B cell (primary cell): ENCODE data around the gene GPR4. TPM values are rescaled to one million over a fixed set of nuclear protein-coding genes. Genes with fewer than 3 reads are reported as not detected.

Experiments
- ATAC-seq: fragments of 200-7000 bp; cut with Tn5 transposase; one replicate; pipeline ENCODE4 v1.10.0; 2021; ENCODE audit warnings: low read depth, mild to moderate bottlenecking, moderate number of reproducible peaks, moderate library complexity
- CTCF ChIA-PET: fragments of 350-600 bp; sonication (Branson Sonifier 250); formaldehyde crosslinking; loops from one replicate; lab custom pipeline; 2021; ENCODE audit warnings: antibody characterized with exemption, inconsistent platforms; lab: Charles Lee
- POLR2A ChIA-PET: fragments of 350-600 bp; sonication (Branson Sonifier 250); formaldehyde crosslinking; loops from one replicate; lab custom pipeline; 2021; ENCODE audit warnings: antibody characterized with exemption; lab: Charles Lee
- DNase-seq: peaks from one replicate; pipeline ENCODE4 v3.0.0; 2013
- H2AFZ ChIP-seq: 2 replicates; pipeline ENCODE4 v1.6.1; 2012; ENCODE audit warnings: mild to moderate bottlenecking, low read depth, low read length; ENCODE audit not compliant: insufficient read depth, poor library complexity, severe bottlenecking
- H3K27ac ChIP-seq, 2 donors: 1 replicate in 1 of 2; 2 replicates in 1 of 2; pipeline ENCODE4 v1.5.1; 2012 to 2013; ENCODE audit warnings: low read length in 2 of 2, mild to moderate bottlenecking in 2 of 2, moderate library complexity in 1 of 2
- H3K27me3 ChIP-seq, 4 experiments: fragments of 200-600 bp in 1 of 4; sonication (generic) in 1 of 4; replicated peaks in 1 of 4; 1 replicate in 2 of 4; 2 replicates in 2 of 4; pipeline versions ENCODE4 v1.6.1 to v1.7.0; 2013 to 2016; ENCODE audit warnings: low read length in 3 of 4, mild to moderate bottlenecking in 2 of 4, mixed read lengths in 1 of 4, moderate library complexity in 1 of 4; ENCODE audit not compliant: insufficient read depth in 4 of 4, control insufficient read depth in 3 of 4; ENCODE audit errors: control extremely low read depth in 1 of 4
- H3K36me3 ChIP-seq, 2 experiments: replicated peaks in 1 of 2; 1 replicate in 1 of 2; 2 replicates in 1 of 2; pipeline versions ENCODE4 v1.6.1 to v1.7.1; 2013; ENCODE audit warnings: low read length in 1 of 2; ENCODE audit not compliant: insufficient read depth in 2 of 2, control insufficient read depth in 1 of 2; ENCODE audit errors: control extremely low read depth in 1 of 2, extremely low read depth in 1 of 2
- H3K4me1 ChIP-seq, 2 donors: fragments of 200-600 bp in 1 of 2; sonication (generic) in 1 of 2; 1 replicate in 1 of 2; 2 replicates in 1 of 2; pipeline versions ENCODE4 v1.5.1 to v1.6.1; 2013 to 2017; ENCODE audit warnings: low read length in 2 of 2; ENCODE audit not compliant: control insufficient read depth in 2 of 2, insufficient read depth in 2 of 2
- H3K4me2 ChIP-seq: replicated peaks from 2 replicates; pipeline ENCODE3; 2012; ENCODE audit warnings: mild to moderate bottlenecking, low read depth, low read length; ENCODE audit not compliant: poor library complexity, severe bottlenecking
- H3K4me3 ChIP-seq, 5 experiments: fragments of 200-600 bp in 1 of 5; sonication (generic) in 1 of 5; 1 replicate in 3 of 5; 2 replicates in 2 of 5; pipeline versions ENCODE4 v1.5.1 to v1.7.0; 2011 to 2016; ENCODE audit warnings: low read length in 4 of 5, mild to moderate bottlenecking in 4 of 5, low read depth in 2 of 5, control low read depth in 1 of 5, moderate library complexity in 1 of 5; ENCODE audit not compliant: insufficient read depth in 1 of 5; ENCODE audit errors: control extremely low read depth in 1 of 5, extremely low read depth in 1 of 5
- H3K79me2 ChIP-seq: fragments of 200-600 bp; sonication (generic); one replicate; pipeline ENCODE4 v1.6.0; 2016; ENCODE audit warnings: low read length; ENCODE audit not compliant: control insufficient read depth, insufficient read depth
- H3K9ac ChIP-seq: fragments of 200-600 bp; sonication (generic); 2 replicates; pipeline ENCODE4 v1.6.1; 2017; ENCODE audit warnings: mild to moderate bottlenecking, low read length, moderate library complexity
- H3K9me3 ChIP-seq, 3 donors: one replicate each; pipeline versions ENCODE4 v1.6.1 to v1.7.1; 2013; ENCODE audit warnings: low read length in 2 of 3; ENCODE audit not compliant: control insufficient read depth in 2 of 3, insufficient read depth in 1 of 3; ENCODE audit errors: control extremely low read depth in 1 of 3
- H4K20me1 ChIP-seq: 2 replicates; pipeline ENCODE4 v1.6.0; 2012; ENCODE audit warnings: mild to moderate bottlenecking, low read length; ENCODE audit not compliant: insufficient read depth, control insufficient read depth, poor library complexity, severe bottlenecking
- H3K27ac Mint-ChIP-seq: one replicate; pipeline ENCODE4 v1.8.0; 2021; ENCODE audit warnings: mixed read lengths
- H3K27me3 Mint-ChIP-seq: one replicate; pipeline ENCODE4 v1.8.0; 2021; ENCODE audit warnings: mixed read lengths
- H3K4me1 Mint-ChIP-seq: one replicate; pipeline ENCODE4 v1.8.0; 2021; ENCODE audit warnings: mixed read lengths
- H3K4me3 Mint-ChIP-seq: one replicate; pipeline ENCODE4 v1.8.0; 2021; ENCODE audit warnings: mixed read lengths
- H3K9me3 Mint-ChIP-seq: one replicate; pipeline ENCODE4 v1.8.0; 2022; ENCODE audit warnings: mixed read lengths; ENCODE audit not compliant: insufficient read depth
- EZH2 ChIP-seq: IDR thresholded peaks from 2 replicates; pipeline ENCODE4 v1.6.1; 2012; ENCODE audit warnings: borderline replicate concordance, low read depth, mild to moderate bottlenecking, moderate library complexity, low read length; ENCODE audit not compliant: insufficient read depth, poor library complexity, severe bottlenecking
- WGBS: methylation state at CpG from one replicate; pipeline ENCODE4 v1.1.5; 2013; ENCODE audit warnings: missing lambda C conversion rate; ENCODE audit not compliant: insufficient coverage; 5-methylcytosine and 5-hydroxymethylcytosine counted together
- intact Hi-C: fragments of 100-400 bp; cut with micrococcal nuclease; formaldehyde crosslinking; loops from one replicate; pipeline ENCODE4 v1.10.0; 2022
- polyA plus RNA-seq: library from polyadenylated mRNA; depleted of rRNA; stranded (reverse); fragments of >200 nt; gene quantifications from 2 replicates; pipeline ENCODE4 v1.2.3, GENCODE V29; 2012
- total RNA-seq, 2 donors: library from RNA; stranded (reverse); fragments of 120-200 nt in 1 of 2; gene quantifications; 1 replicate in 1 of 2; 2 replicates in 1 of 2; pipeline versions ENCODE4 v1.2.3 to v1.2.4, GENCODE V29; 2013 to 2022
- TF ChIP-seq, protein P1 (sequence below): fragments of 200-600 bp; IDR thresholded peaks from one replicate; pipeline ENCODE4 v1.8.0; 2022; ENCODE audit warnings: antibody characterized with exemption, mild to moderate bottlenecking

Gene GPR4
- total and polyA plus RNA-seq, 2 donors (not counting 1 experiment from before 2014, with no cell fraction given), result not detected

DNA sequence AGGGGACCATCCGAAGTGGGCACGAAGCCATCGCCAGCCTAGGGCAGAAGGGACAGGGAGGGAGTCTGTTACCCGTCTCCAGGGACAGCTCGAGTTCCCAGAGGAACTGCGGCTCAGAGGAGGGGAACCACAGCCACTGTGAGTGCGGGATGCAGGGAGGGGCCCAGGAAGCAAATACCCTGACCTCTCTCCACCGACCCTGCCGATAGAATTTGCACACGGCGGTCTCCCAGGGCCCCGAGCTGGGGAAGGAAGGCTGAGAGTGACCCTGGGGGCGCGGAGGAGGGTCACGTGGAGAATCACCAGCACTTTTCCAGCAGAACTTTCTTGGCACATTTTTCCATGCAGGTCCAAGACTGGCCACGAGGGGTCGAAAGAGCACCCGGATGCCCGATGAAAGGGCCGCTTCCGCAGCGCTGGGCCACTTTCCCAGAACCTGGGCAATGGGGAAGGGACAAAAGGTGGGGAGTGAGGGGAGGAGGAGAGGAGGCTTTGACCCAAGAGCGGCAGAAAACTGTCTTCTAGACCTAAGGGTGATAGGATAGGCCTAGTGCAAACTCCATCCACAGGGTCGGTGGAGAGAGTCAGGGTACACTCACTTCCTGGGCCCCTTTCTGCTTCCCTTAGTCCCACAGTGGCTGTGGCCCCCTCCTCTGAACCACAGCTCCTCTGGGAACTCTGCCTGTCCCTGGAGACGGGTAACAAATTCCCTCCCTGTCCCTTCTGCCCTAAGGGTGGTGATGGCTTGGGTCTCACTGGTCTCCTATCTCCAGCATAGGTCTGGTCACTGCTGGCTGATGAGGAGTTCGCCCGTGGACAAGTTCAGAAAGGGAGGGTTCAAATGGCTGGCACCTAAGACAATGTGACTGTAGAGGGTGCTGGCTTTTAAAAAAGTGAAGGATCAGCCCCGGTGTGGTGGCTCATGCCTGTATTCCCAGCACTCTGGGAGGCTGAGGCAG, 5.3 kb upstream of the GPR4 start:
- intact Hi-C loops, result loop anchor here (1.0 kb wide), 2 partner anchors 36 to 74 kb away; no protein-coding TSS in a partner anchor
- H3K27ac Mint-ChIP-seq, result peak overlapping the region; percentile 26

More for the DNA sequence above, 5.3 kb upstream of the GPR4 start:
- Mint-ChIP-seq H3K4me3 (peak overlapping the region; percentile 47), H3K4me1 (peaks cover 10% of the 10 kb centered on the region), H3K27me3 (peaks cover 10% of the 10 kb centered on the region), H3K9me3 (no peaks in the 10 kb centered on the region)
- Histone ChIP-seq H3K9ac (no peak overlapping the region), H3K36me3 (peaks cover 0 to 4% of the 10 kb centered on the region in 2 experiments), H3K4me2 (peak overlapping the region; percentile 70), H3K27ac (no peak overlapping the region), H3K9me3 (peaks cover 0 to 5% (median 0%) of the 10 kb centered on the region in 3 donors), H3K4me3 (no peak overlapping the region), H2AFZ (peak overlapping the region; percentile 82), H3K27me3 (peaks cover 0 to 24% (median 3%) of the 10 kb centered on the region in 4 experiments), H3K79me2 (no peaks in the 10 kb centered on the region), H3K4me1 (peaks cover 11 to 12% of the 10 kb centered on the region in 2 donors), H4K20me1 (no peaks in the 10 kb centered on the region)
- TF ChIP-seq, protein P1, sequence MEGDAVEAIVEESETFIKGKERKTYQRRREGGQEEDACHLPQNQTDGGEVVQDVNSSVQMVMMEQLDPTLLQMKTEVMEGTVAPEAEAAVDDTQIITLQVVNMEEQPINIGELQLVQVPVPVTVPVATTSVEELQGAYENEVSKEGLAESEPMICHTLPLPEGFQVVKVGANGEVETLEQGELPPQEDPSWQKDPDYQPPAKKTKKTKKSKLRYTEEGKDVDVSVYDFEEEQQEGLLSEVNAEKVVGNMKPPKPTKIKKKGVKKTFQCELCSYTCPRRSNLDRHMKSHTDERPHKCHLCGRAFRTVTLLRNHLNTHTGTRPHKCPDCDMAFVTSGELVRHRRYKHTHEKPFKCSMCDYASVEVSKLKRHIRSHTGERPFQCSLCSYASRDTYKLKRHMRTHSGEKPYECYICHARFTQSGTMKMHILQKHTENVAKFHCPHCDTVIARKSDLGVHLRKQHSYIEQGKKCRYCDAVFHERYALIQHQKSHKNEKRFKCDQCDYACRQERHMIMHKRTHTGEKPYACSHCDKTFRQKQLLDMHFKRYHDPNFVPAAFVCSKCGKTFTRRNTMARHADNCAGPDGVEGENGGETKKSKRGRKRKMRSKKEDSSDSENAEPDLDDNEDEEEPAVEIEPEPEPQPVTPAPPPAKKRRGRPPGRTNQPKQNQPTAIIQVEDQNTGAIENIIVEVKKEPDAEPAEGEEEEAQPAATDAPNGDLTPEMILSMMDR, result peak; percentile 73
- TF ChIP-seq EZH2, result no peak
- peak; percentile 62 for DNase-seq
- CTCF ChIA-PET, result interaction anchor here (0.7 to 5.6 kb wide), 3 partner anchors 23 to 1107 kb away, joined by 3 to 58 read pairs (median 3); partner anchors contain the start of gene ZNF180
- peak; percentile 62 for ATAC-seq
- WGBS, result 18% methylated on average over 25 of the region's 28 CpGs
- POLR2A ChIA-PET, result no interaction called here
